T-helper 2 cell treated with Interferon-gamma antibody and Interleukin-4, amounts not matched to agents 5 μg/mL and 100 μg/mL, for 36 hours (primary cell): ENCODE measurements around the gene SRGAP2B.
"Not testable (repeated sequence)": the region's sequence is repeated elsewhere in the genome, so short reads cannot be mapped to it uniquely, and the experiment has no call there.

Experiments
- DNase-seq: peaks from one replicate; pipeline ENCODE4 v3.0.0; 2021; ENCODE audit warnings: low spot score
- H3K27ac Mint-ChIP-seq: one replicate; pipeline ENCODE4 v1.8.0; 2021; ENCODE audit warnings: mild to moderate bottlenecking, mixed read lengths
- H3K27me3 Mint-ChIP-seq: one replicate; pipeline ENCODE4 v1.8.0; 2021; ENCODE audit warnings: low read depth, mixed read lengths
- H3K36me3 Mint-ChIP-seq: one replicate; pipeline ENCODE4 v1.8.0; 2021; ENCODE audit warnings: low read depth, mixed read lengths
- H3K4me1 Mint-ChIP-seq: one replicate; pipeline ENCODE4 v1.8.0; 2021; ENCODE audit warnings: low read depth, mixed read lengths
- H3K4me3 Mint-ChIP-seq: one replicate; pipeline ENCODE4 v1.8.0; 2022; ENCODE audit warnings: mild to moderate bottlenecking, moderate library complexity, mixed read lengths
- H3K9me3 Mint-ChIP-seq: one replicate; pipeline ENCODE4 v1.8.0; 2021; ENCODE audit warnings: mixed read lengths

The SRGAP2B gene

GRCh38 chr1:145036019-145036418 is 59.1 kb downstream of the SRGAP2B start:
- H3K9me3 Mint-ChIP-seq, H3K27me3 Mint-ChIP-seq, H3K4me3 Mint-ChIP-seq, H3K27ac Mint-ChIP-seq, H3K36me3 Mint-ChIP-seq, DNase-seq, H3K4me1 Mint-ChIP-seq: not testable (repeated sequence)

DNA sequence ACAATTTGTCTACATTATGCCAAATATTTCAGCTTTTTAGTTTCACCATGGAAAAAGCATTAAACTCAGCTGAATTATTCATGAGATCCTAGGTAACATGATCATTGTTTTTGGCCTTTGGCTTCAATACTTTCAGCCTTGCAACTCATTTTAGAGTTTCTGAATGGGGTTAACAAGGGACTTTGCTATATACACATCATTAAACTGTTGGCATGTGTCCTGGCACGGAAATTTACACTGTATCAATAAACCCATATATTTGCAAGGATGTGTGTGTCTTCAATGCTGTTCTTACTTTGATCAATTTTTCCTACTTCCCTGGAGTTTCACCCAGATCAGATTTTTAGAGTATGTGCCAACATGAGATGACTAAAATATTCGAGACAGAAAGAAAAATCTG is 61.6 kb downstream of the SRGAP2B start:
- not testable (repeated sequence) for H3K27me3 Mint-ChIP-seq, H3K9me3 Mint-ChIP-seq, DNase-seq, H3K4me1 Mint-ChIP-seq, H3K4me3 Mint-ChIP-seq, H3K36me3 Mint-ChIP-seq, H3K27ac Mint-ChIP-seq

GRCh38 chr1:145027251-145027650 is 67.9 kb downstream of the SRGAP2B start:
- not testable (repeated sequence) for H3K4me1 Mint-ChIP-seq, H3K36me3 Mint-ChIP-seq, H3K9me3 Mint-ChIP-seq, H3K4me3 Mint-ChIP-seq, DNase-seq, H3K27ac Mint-ChIP-seq, H3K27me3 Mint-ChIP-seq

DNA sequence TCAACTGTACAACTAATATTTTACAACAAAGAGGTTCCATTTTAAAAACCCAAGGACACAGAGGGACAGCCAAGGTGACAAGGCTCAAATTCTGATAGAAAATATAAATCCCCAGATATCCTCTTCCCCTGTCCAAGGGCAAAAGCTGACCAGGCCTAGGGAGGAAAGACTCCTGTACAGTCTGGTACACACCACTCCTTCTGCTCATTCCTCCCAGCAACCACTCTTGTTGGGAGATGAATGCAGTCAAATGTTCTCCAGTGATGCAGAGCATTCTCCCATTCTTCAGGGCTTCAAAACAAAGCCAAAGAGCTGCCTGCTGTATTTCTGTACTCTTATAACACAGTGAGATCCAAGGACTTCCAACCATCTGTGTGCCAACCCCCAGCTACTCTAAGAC is 69.8 kb downstream of the SRGAP2B start:
- not testable (repeated sequence) for H3K9me3 Mint-ChIP-seq, H3K4me1 Mint-ChIP-seq, H3K36me3 Mint-ChIP-seq, H3K27ac Mint-ChIP-seq, H3K4me3 Mint-ChIP-seq, DNase-seq, H3K27me3 Mint-ChIP-seq

DNA sequence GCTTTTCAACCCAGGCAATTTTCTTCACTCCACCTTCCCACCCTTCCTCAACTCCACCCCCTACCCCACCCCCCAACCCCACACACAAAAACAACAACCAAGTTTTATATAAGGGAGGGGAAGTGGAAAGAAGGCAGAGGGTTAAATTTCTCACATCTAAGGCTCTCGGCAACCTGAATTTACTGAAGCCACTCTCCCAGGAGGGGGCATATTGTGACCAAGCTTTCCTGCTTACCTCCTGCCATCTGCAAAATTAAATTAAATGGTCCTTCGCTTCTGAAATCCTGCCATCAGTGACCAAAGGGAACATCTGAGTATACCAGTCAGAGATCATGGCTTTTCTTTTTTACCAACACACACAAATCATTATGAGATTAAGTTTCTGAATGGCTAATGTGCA is 72.9 kb downstream of the SRGAP2B start:
- H3K27me3 Mint-ChIP-seq = not testable (repeated sequence)

GRCh38 chr1:145021749-145022148 is 73.4 kb downstream of the SRGAP2B start:
- H3K9me3 Mint-ChIP-seq, H3K27ac Mint-ChIP-seq, DNase-seq, H3K36me3 Mint-ChIP-seq, H3K4me3 Mint-ChIP-seq, H3K4me1 Mint-ChIP-seq, H3K27me3 Mint-ChIP-seq: not testable (repeated sequence)

More for the DNA sequence above, 72.9 kb downstream of the SRGAP2B start:
- H3K4me1 Mint-ChIP-seq, H3K9me3 Mint-ChIP-seq, H3K27ac Mint-ChIP-seq, DNase-seq, H3K36me3 Mint-ChIP-seq, H3K4me3 Mint-ChIP-seq: not testable (repeated sequence)

DNA sequence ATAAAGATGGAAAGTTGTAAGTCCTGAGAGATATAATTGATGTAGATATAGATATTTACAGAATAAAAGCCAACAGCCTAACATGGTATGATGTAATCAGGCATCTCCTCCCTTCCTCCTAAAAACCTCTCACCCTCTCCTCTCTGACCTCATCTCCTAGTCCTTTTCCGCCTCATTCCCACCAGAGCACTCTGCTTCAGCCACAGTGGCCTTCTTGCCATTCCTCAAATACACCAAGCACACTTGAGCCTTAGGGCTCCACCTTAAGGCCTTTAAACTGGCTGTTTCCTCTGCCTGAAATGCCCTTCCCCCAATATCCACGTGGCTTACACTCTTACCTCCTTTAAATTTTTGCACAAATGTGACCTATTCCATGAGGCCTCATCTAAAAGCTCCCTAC is 75.4 kb downstream of the SRGAP2B start:
- not testable (repeated sequence) for H3K27ac Mint-ChIP-seq, H3K9me3 Mint-ChIP-seq, H3K4me3 Mint-ChIP-seq, H3K4me1 Mint-ChIP-seq, DNase-seq, H3K36me3 Mint-ChIP-seq, H3K27me3 Mint-ChIP-seq

- not testable (repeated sequence) for H3K27me3 Mint-ChIP-seq, H3K9me3 Mint-ChIP-seq, H3K4me1 Mint-ChIP-seq, H3K36me3 Mint-ChIP-seq, H3K4me3 Mint-ChIP-seq, H3K27ac Mint-ChIP-seq, DNase-seq
These were observed 77.4 kb downstream of the SRGAP2B start for GRCh38 chr1:145017725-145018124.

DNA sequence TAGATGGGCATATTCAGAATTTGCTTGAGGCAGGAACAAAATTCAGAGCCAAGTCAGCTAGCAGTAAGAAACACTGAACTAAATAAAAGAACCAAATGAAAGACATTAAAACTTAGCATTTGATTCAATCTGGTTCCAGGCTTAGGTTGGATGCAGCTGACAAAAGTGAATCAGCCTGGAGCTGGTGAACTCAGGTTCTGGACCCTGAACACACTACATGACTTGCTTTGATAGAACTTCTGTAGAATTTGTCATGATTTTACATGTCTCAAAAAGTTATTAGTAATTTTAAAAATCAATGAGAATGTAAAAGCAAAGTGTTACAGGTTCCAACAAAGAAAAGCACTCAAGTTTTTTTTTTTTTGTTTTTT is 78.7 kb downstream of the SRGAP2B start:
- not testable (repeated sequence) for H3K36me3 Mint-ChIP-seq, H3K27ac Mint-ChIP-seq, H3K4me3 Mint-ChIP-seq, H3K4me1 Mint-ChIP-seq, H3K9me3 Mint-ChIP-seq, H3K27me3 Mint-ChIP-seq, DNase-seq

GRCh38 chr1:145015744-145016491 is 79.2 kb downstream of the SRGAP2B start:
- H3K27ac Mint-ChIP-seq, H3K9me3 Mint-ChIP-seq, H3K4me1 Mint-ChIP-seq, H3K36me3 Mint-ChIP-seq, DNase-seq, H3K4me3 Mint-ChIP-seq, H3K27me3 Mint-ChIP-seq: not testable (repeated sequence)

DNA sequence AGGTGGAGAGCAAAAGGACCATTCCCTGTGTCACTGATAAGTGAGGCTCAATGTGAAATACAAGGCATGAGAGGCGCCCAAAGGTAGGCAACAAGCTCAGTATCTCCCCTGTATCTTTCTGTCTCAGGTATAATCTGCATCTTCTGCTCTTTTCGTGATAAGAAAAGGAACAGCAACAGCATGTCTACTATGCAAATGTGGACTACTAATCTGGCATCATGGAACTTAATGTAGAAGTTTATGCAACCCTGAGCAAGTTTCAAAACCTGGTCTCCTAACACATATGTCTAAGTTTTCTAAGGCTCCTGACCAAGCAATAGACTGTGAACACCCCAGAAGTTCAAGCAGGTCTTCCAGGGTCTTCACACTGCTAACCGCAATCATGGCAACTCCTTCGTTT is 81.8 kb downstream of the SRGAP2B start:
- H3K27me3 Mint-ChIP-seq, H3K4me1 Mint-ChIP-seq, H3K4me3 Mint-ChIP-seq, H3K27ac Mint-ChIP-seq, DNase-seq, H3K9me3 Mint-ChIP-seq, H3K36me3 Mint-ChIP-seq: not testable (repeated sequence)

GRCh38 chr1:145011811-145012210 is 83.3 kb downstream of the SRGAP2B start:
- not testable (repeated sequence) for H3K9me3 Mint-ChIP-seq, H3K27me3 Mint-ChIP-seq, H3K4me3 Mint-ChIP-seq, H3K27ac Mint-ChIP-seq, DNase-seq, H3K4me1 Mint-ChIP-seq, H3K36me3 Mint-ChIP-seq

DNA sequence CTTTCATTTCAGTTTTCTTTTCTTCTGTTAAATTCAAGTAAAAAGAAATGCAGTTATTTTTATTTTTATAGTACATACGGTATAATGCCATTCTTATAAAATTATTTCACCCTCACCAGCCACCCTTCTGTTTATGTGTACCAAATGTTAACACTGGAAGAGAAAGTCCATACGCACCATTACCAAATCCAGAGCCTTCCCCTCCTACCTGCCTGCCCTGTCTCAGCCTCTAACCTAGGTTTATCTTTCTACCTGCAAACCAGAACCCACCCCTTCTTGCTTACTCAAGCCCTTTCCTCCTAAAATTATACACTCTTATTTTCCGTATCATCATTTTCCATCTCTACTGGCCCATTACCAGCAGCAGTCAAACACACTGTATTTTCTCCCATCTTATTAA is 84.5 kb downstream of the SRGAP2B start:
- H3K4me1 Mint-ChIP-seq, H3K27me3 Mint-ChIP-seq, H3K9me3 Mint-ChIP-seq, H3K36me3 Mint-ChIP-seq, DNase-seq: not testable (repeated sequence)
- Mint-ChIP-seq H3K27ac (peak overlapping the region; percentile 49), H3K4me3 (peak overlapping the region; percentile 59)

GRCh38 chr1:145009928-145010327 is 85.2 kb downstream of the SRGAP2B start:
- H3K4me3 Mint-ChIP-seq = peak overlapping the region; percentile 69

DNA sequence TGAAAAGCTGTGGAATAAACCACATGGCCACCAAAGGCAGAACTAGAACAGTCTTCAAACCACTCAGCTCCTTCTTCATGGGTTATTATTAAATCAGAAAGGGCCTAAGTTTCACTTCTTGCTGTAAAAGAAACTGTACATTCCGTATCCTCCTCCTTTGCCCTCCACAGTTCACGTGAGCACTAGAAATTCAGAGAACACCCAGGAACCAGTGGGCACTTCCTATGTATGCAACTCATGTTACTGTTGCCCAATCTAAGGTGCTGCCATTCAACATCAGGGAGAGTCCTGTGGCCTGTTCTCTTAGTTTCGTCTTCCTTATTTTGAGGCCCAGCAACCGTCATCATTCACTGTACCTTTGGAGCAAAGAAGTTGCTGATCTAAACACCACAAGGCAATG is 86.7 kb downstream of the SRGAP2B start:
- H3K36me3 Mint-ChIP-seq, H3K27ac Mint-ChIP-seq, H3K4me3 Mint-ChIP-seq, H3K27me3 Mint-ChIP-seq, H3K4me1 Mint-ChIP-seq, H3K9me3 Mint-ChIP-seq, DNase-seq: not testable (repeated sequence)

More at GRCh38 chr1:145009928-145010327, 85.2 kb downstream of the SRGAP2B start:
- peak overlapping the region; percentile 81 for H3K27ac Mint-ChIP-seq
- H3K9me3 Mint-ChIP-seq, H3K36me3 Mint-ChIP-seq, H3K27me3 Mint-ChIP-seq, H3K4me1 Mint-ChIP-seq: not testable (repeated sequence)
- DNase-seq = peak; percentile 11
